ENCODE results near the gene AATK. TPM values are rescaled to one million over a fixed set of nuclear protein-coding genes. Genes with fewer than 3 reads are reported as not detected.

The AATK gene
- total RNA-seq, 1 donor from 2014 or later, result 1.4 TPM

DNA sequence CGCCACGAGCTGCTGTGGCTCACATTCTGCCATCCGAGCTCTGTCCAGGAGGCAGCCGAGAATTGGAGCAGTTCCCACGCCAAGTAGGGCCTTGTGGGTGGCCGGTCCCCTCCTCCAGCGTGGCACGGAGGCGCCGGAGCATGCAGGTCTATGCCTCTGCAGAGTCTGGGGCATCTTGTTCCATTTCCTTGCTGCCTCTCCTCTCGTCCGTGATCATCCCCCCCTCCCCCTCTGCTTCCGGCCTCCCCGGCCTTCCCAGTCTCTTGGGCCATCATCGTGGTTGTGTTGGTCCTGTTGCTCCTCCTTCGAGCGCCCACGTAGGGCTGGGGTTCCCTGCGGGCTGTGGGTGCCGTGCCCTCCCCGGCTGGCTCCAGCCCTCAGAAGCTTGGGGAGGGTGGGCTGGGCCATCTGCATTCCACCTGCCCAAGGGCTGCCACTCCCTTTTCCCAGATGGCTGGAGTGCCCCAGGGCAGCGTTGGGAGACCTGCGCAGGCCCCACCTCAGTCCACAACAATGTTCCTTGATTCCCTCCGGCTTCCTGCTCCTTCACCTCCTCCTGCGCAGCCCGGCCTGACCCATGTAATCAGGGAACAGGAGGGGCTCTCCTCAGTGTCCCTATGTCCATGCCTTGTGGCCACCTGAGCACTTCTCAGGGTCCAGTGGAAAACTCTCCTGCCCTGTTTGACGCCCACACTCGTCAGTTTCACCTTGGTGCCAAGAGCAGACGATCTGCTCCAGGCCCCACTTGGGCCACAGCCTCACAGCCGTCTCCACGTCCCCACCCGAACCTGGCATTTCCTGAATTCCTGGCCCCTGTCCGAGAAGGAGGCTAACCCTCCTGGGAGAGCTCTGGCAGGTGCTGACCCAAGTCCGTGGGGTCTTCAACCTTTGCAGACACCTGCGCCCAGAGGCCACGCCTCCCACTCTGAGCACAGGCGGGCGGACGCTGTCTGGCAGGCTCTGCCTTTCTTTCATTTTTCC lies 94.0 kb downstream of the AATK start:
- no peak for DNase-seq (ENCODE audit: low spot score)

DNA sequence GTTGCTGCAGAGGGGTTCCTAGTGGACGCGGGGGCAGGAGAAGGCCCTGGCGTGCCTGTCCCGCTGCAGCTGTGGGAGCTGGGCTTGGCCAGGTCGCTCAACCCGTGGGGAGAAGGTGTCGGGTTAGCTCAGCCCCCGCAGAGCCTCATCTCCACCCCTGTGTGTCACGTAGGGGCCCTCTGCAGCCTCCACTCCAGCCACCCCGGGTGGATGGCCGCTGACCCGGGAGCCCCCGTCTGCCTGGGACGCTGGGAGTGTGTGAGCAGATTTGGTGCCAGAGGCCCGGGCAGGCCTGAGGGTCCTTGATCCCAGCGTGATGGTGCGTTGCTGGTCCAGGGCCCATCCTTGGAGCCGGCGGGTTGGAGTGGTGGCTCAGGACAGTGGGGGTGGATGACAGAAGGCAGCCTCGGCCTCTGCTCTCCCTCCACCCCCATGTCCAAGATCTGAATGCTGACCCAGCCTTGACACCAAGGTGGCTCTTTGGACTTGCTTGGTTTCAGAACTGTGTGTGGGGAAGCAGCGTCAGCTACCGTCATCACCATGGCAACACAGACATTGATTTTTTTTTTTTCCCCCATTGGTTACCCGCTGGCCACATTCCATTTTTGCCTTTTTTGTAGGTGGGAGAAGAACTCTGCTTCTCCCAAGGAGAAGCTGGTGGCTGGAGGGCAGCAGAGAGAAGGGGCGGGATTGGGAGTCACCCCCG lies 95.3 kb downstream of the AATK start:
- no peak for DNase-seq (ENCODE audit: low spot score)

DNA sequence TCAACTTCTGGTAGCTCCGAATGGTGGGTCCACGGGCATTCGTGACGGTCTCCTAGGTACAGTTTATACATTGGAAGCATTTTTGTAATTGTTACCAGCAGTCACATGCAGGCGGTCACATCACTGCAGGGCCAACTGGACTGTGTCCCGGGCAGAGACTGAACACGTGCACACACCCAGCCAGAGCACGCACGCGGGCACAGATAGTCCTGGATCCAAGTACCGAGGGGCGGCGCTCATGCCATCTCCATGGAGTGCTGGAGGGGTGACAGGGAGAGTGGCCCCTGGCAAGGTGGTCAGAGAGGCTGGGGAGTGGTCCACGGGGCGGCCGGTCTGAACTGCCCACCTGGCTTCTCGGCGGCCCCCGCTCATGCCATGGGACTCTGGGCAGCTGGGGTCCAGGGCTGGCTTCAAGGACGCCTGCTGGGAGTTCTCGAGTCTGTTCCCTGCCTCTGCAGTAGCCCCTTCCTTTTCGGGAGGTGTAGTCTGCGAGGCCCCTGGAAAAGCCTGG lies 96.8 kb downstream of the AATK start:
- no peak for DNase-seq (ENCODE audit: low spot score)

DNA sequence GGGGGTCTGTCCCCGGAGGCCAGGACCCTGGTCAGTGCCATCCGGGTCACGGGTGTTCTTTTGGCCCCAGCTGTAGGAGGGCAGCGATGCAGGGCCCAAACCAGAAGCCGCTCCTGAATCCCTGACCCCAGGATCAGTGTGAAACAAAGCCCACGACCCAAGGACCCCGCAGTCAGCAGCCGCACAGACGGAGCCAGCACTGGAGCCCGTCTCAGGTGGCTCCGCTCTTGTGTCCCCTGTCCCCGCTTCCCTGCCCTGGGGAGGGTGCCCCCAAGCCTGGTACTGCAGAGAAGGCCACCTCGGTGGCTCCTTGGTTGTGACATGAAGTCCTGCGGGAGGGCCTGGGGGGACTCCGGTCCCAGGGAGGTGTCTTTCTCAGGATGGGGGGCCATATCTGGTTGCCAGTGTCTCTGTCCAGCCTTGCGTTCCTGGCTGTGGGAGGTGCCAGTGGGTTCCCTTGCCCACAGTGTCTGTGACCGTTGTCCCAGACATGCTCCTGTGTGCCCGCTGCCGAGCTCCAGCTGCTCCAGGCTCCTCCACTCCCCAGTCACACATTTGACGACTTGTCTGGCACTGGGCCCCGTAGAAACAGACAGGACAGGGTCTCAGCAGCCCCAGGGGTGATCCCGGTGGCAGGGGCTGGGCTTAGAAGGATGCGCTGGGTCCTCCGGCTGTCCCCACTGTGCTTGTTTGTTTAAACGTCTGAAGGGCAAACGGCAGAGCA lies 97.4 kb downstream of the AATK start:
- DNase-seq (ENCODE audit: low spot score), result no peak

DNA sequence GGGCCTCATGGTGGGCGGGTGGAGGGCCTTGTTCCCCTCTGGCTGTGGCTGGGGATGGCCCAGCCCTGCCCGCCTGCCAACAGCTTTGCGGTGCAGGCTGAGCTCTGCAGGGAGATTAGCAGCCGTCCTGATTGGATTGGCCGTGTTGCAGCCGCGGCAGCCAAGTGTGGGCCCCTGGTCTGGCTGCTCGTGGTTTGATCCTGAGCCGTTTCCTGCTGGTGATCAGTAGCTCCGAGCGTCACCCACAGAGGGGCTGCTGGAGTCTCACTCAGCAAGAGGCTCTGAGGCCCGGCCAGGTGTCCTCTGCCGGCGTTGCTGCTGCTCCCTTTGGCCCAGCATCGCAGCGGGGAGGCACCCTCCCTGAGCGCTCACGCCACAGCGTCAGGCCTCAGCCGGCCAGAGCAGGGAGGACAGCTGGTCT lies 98.6 kb downstream of the AATK start:
- DNase-seq (ENCODE audit: low spot score), result no peak

Other genes with a start within 250 kb of the AATK start
- gene CHMP6, start 174.4 kb downstream of the AATK start, total RNA-seq (ENCODE audit: insufficient read depth, low replicate concordance), result 14.9 TPM
- gene BAIAP2, start 131.1 kb downstream of the AATK start, total RNA-seq (ENCODE audit: insufficient read depth, low replicate concordance), result 8.4 TPM
- not detected for gene PVALEF, start 714 bp downstream of the AATK start, total RNA-seq (ENCODE audit: insufficient read depth, low replicate concordance)
- gene CEP131, start 56.7 kb upstream of the AATK start, total RNA-seq (ENCODE audit: insufficient read depth, low replicate concordance), result 4.6 TPM
- 9.4 TPM for gene TEPSIN, start 72.8 kb upstream of the AATK start, total RNA-seq (ENCODE audit: insufficient read depth, low replicate concordance)
- gene NDUFAF8, start 73.1 kb upstream of the AATK start, total RNA-seq (ENCODE audit: insufficient read depth, low replicate concordance), result 77.0 TPM
- gene SLC38A10, start 129.1 kb upstream of the AATK start, total RNA-seq (ENCODE audit: insufficient read depth, low replicate concordance), result 48.6 TPM
- gene BAHCC1, start 229.2 kb upstream of the AATK start, total RNA-seq (ENCODE audit: insufficient read depth, low replicate concordance), result 3.6 TPM

All from umbilical cord (tissue), 2 donors.